Activated naive CD4-positive, alpha-beta T cell treated with anti-CD3 and anti-CD28 coated beads for 36 hours (primary cell): ENCODE measurements around the gene ALOXE3. TPM values are rescaled to one million over a fixed set of nuclear protein-coding genes. Genes with fewer than 3 reads are reported as not detected.

Experiments
- CTCF ChIA-PET: fragments of 350-600 bp; sonication (Branson Sonifier 250); formaldehyde crosslinking; loops from one replicate; lab custom pipeline; 2021; ENCODE audit warnings: antibody characterized with exemption; lab: Charles Lee
- DNase-seq: peaks from one replicate; pipeline ENCODE4 v3.0.0-alpha.2; 2020
- H3K27ac Mint-ChIP-seq: one replicate; pipeline ENCODE4 v1.8.0; 2021; ENCODE audit warnings: mild to moderate bottlenecking, mixed read lengths
- H3K27me3 Mint-ChIP-seq: one replicate; pipeline ENCODE4 v1.8.0; 2021; ENCODE audit warnings: low read depth, mixed read lengths
- H3K36me3 Mint-ChIP-seq: one replicate; pipeline ENCODE4 v1.8.0; 2021; ENCODE audit warnings: low read depth, mixed read lengths
- H3K4me1 Mint-ChIP-seq: one replicate; pipeline ENCODE4 v1.8.0; 2021; ENCODE audit warnings: low read depth, mixed read lengths
- H3K4me3 Mint-ChIP-seq: one replicate; pipeline ENCODE4 v1.8.0; 2021; ENCODE audit warnings: mild to moderate bottlenecking, moderate library complexity, mixed read lengths
- H3K9me3 Mint-ChIP-seq: one replicate; pipeline ENCODE4 v1.8.0; 2021; ENCODE audit warnings: mixed read lengths
- intact Hi-C: fragments of 100-400 bp; cut with micrococcal nuclease; formaldehyde crosslinking; loops from one replicate; pipeline ENCODE4 v1.15.1; 2023
- total RNA-seq, 2 experiments: library from RNA; stranded (reverse); gene quantifications; one replicate each; pipeline ENCODE4 v1.2.3, GENCODE V29; 2021

The ALOXE3 gene
- total RNA-seq, 2 experiments from 2014 or later = not detected

- intact Hi-C loops = loop anchor here (1.0 to 5.0 kb wide), 13 partner anchors 12 to 298 kb away; partner anchors contain the start of genes CTC1, NDEL1 and RPL26
These were observed 20.5 kb upstream of the ALOXE3 start for GRCh38 chr17:8138672-8139371.

GRCh38 chr17:8138374-8138671 lies 20.0 kb upstream of the ALOXE3 start:
- intact Hi-C loops = loop anchor here (1.0 to 5.0 kb wide), 7 partner anchors 13 to 299 kb away; partner anchors contain the start of genes NDEL1 and RPL26
- Mint-ChIP-seq H3K36me3 (peaks cover 19% of the 10 kb centered on the region), H3K27me3 (no peaks in the 10 kb centered on the region), H3K4me3 (no peak overlapping the region), H3K9me3 (no peaks in the 10 kb centered on the region), H3K27ac (no peak overlapping the region), H3K4me1 (peaks cover 13% of the 10 kb centered on the region)
- DNase-seq = no peak
- CTCF ChIA-PET = interaction anchor here (0.9 to 4.7 kb wide), 10 partner anchors 12 to 163 kb away, joined by 3 to 48 read pairs (median 8); partner anchors contain the start of genes ALOXE3 and HES7

More at GRCh38 chr17:8138672-8139371, 20.5 kb upstream of the ALOXE3 start:
- H3K9me3 Mint-ChIP-seq = no peaks in the 10 kb centered on the region
- no peak overlapping the region for H3K4me3 Mint-ChIP-seq
- no peaks in the 10 kb centered on the region for H3K27me3 Mint-ChIP-seq
- CTCF ChIA-PET = interaction anchor here (0.6 to 4.7 kb wide), 16 partner anchors 9 to 162 kb away, joined by 3 to 48 read pairs (median 4); partner anchors contain the start of genes ALOXE3 and HES7
- no peak overlapping the region for H3K27ac Mint-ChIP-seq
- peaks cover 13% of the 10 kb centered on the region for H3K4me1 Mint-ChIP-seq
- peaks cover 22% of the 10 kb centered on the region for H3K36me3 Mint-ChIP-seq
- DNase-seq = peak; percentile 98

- Mint-ChIP-seq H3K27ac (no peak overlapping the region), H3K9me3 (no peaks in the 10 kb centered on the region)
- no peak for DNase-seq
These were observed 19.5 kb upstream of the ALOXE3 start for GRCh38 chr17:8137645-8138373.

GRCh38 chr17:8133941-8134340 lies 15.6 kb upstream of the ALOXE3 start:
- H3K27ac Mint-ChIP-seq = no peak overlapping the region
- CTCF ChIA-PET = interaction anchor here (0.6 to 2.0 kb wide), 5 partner anchors 9 to 110 kb away, joined by 3 to 8 read pairs (median 3); partner anchors contain the start of gene HES7
- intact Hi-C loops = no loop called here
- no peaks in the 10 kb centered on the region for H3K27me3 Mint-ChIP-seq
- no peak for DNase-seq
- H3K9me3 Mint-ChIP-seq = no peaks in the 10 kb centered on the region
- H3K4me1 Mint-ChIP-seq = peaks cover 6% of the 10 kb centered on the region
- no peak overlapping the region for H3K4me3 Mint-ChIP-seq
- H3K36me3 Mint-ChIP-seq = no peaks in the 10 kb centered on the region

More at GRCh38 chr17:8137645-8138373, 19.5 kb upstream of the ALOXE3 start:
- CTCF ChIA-PET = interaction anchor here (0.6 to 4.7 kb wide), 14 partner anchors 11 to 163 kb away, joined by 3 to 48 read pairs (median 4); partner anchors contain the start of genes ALOXE3 and HES7
- peaks cover 13% of the 10 kb centered on the region for H3K4me1 Mint-ChIP-seq
- H3K36me3 Mint-ChIP-seq = peaks cover 15% of the 10 kb centered on the region
- no peak overlapping the region for H3K4me3 Mint-ChIP-seq
- H3K27me3 Mint-ChIP-seq = no peaks in the 10 kb centered on the region
- intact Hi-C loops = loop anchor here (1.0 to 5.0 kb wide), 7 partner anchors 13 to 299 kb away; partner anchors contain the start of genes NDEL1 and RPL26

GRCh38 chr17:8133399-8133798 lies 15.1 kb upstream of the ALOXE3 start:
- Mint-ChIP-seq H3K9me3 (no peaks in the 10 kb centered on the region), H3K27me3 (no peaks in the 10 kb centered on the region), H3K4me1 (peaks cover 6% of the 10 kb centered on the region), H3K36me3 (no peaks in the 10 kb centered on the region), H3K27ac (no peak overlapping the region), H3K4me3 (no peak overlapping the region)
- intact Hi-C loops = no loop called here
- CTCF ChIA-PET = interaction anchor here (0.6 to 2.0 kb wide), 3 partner anchors 9 to 111 kb away, joined by 3 to 9 read pairs (median 3); partner anchors contain the start of gene HES7
- DNase-seq = no peak

GRCh38 chr17:8131844-8132441 lies 13.6 kb upstream of the ALOXE3 start:
- no peak for DNase-seq
- intact Hi-C loops = no loop called here
- H3K36me3 Mint-ChIP-seq = no peaks in the 10 kb centered on the region
- CTCF ChIA-PET = interaction anchor here (0.7 to 2.0 kb wide), 4 partner anchors 10 to 90 kb away, joined by 3 to 9 read pairs (median 4); no protein-coding TSS in a partner anchor
- H3K4me1 Mint-ChIP-seq = peaks cover 10% of the 10 kb centered on the region
- no peaks in the 10 kb centered on the region for H3K9me3 Mint-ChIP-seq
- H3K27me3 Mint-ChIP-seq = no peaks in the 10 kb centered on the region
- H3K27ac Mint-ChIP-seq = no peak overlapping the region
- H3K4me3 Mint-ChIP-seq = no peak overlapping the region

GRCh38 chr17:8128125-8128784 lies 9.9 kb upstream of the ALOXE3 start:
- peaks cover 20% of the 10 kb centered on the region for H3K27me3 Mint-ChIP-seq
- H3K9me3 Mint-ChIP-seq = no peaks in the 10 kb centered on the region
- peaks cover 33% of the 10 kb centered on the region for H3K4me1 Mint-ChIP-seq
- H3K4me3 Mint-ChIP-seq = no peak overlapping the region
- peaks cover 2% of the 10 kb centered on the region for H3K36me3 Mint-ChIP-seq
- DNase-seq = no peak
- CTCF ChIA-PET = interaction anchor here (0.7 to 1.7 kb wide), 3 partner anchors 31 to 54 kb away, joined by 4 read pairs; no protein-coding TSS in a partner anchor
- intact Hi-C loops = no loop called here
- H3K27ac Mint-ChIP-seq = no peak overlapping the region

- peak overlapping the region; percentile 62 for H3K27ac Mint-ChIP-seq
- H3K36me3 Mint-ChIP-seq = peaks cover 2% of the 10 kb centered on the region
- CTCF ChIA-PET = interaction anchor here (0.6 to 1.9 kb wide), 6 partner anchors 12 to 441 kb away, joined by 3 to 14 read pairs (median 4); no protein-coding TSS in a partner anchor
- peaks cover 27% of the 10 kb centered on the region for H3K27me3 Mint-ChIP-seq
- peak overlapping the region; percentile 86 for H3K4me3 Mint-ChIP-seq
- DNase-seq = peak; percentile 45
- H3K9me3 Mint-ChIP-seq = no peaks in the 10 kb centered on the region
- intact Hi-C loops = no loop called here
- peaks cover 36% of the 10 kb centered on the region for H3K4me1 Mint-ChIP-seq
These were observed 8.3 kb upstream of the ALOXE3 start for GRCh38 chr17:8126491-8127066.

GRCh38 chr17:8125947-8126490 lies 7.7 kb upstream of the ALOXE3 start:
- intact Hi-C loops = loop anchor here (1.0 kb wide), 1 partner anchor 12 kb away; no protein-coding TSS in a partner anchor
- peak overlapping the region; percentile 84 for H3K4me3 Mint-ChIP-seq
- H3K27me3 Mint-ChIP-seq = peaks cover 27% of the 10 kb centered on the region
- peak overlapping the region; percentile 90 for H3K27ac Mint-ChIP-seq
- H3K9me3 Mint-ChIP-seq = no peaks in the 10 kb centered on the region
- peaks cover 37% of the 10 kb centered on the region for H3K4me1 Mint-ChIP-seq
- CTCF ChIA-PET = interaction anchor here (0.8 to 1.9 kb wide), 2 partner anchors 12 to 34 kb away, joined by 4 to 14 read pairs; no protein-coding TSS in a partner anchor
- peak; percentile 22 for DNase-seq
- H3K36me3 Mint-ChIP-seq = peaks cover 2% of the 10 kb centered on the region

- H3K27me3 Mint-ChIP-seq = peaks cover 29% of the 10 kb centered on the region
- intact Hi-C loops = loop anchor here (1.0 kb wide), 1 partner anchor 13 kb away; no protein-coding TSS in a partner anchor
- peak overlapping the region; percentile 84 for H3K4me3 Mint-ChIP-seq
- peaks cover 43% of the 10 kb centered on the region for H3K4me1 Mint-ChIP-seq
- CTCF ChIA-PET = interaction anchor here (1.2 to 1.7 kb wide), 4 partner anchors 9 to 176 kb away, joined by 3 to 6 read pairs (median 4); partner anchors contain the start of gene CTC1
- H3K27ac Mint-ChIP-seq = peak overlapping the region; percentile 90
- no peaks in the 10 kb centered on the region for H3K9me3 Mint-ChIP-seq
- H3K36me3 Mint-ChIP-seq = peaks cover 5% of the 10 kb centered on the region
- peak; percentile 96 for DNase-seq
These were observed 7.0 kb upstream of the ALOXE3 start for GRCh38 chr17:8125154-8125946.
